GM21619 (cell line): ENCODE results near the gene ZNF592.
"Not testable (repeated sequence)": the region's sequence is repeated elsewhere in the genome, so short reads cannot be mapped to it uniquely, and the experiment has no call there.

ENCODE experiments used
- ATAC-seq: cut with Tn5 transposase; IDR thresholded peaks from one replicate; pipeline ENCODE4 v1.9.1; 2021; ENCODE audit not compliant: unreplicated experiment

Gene ZNF592

DNA sequence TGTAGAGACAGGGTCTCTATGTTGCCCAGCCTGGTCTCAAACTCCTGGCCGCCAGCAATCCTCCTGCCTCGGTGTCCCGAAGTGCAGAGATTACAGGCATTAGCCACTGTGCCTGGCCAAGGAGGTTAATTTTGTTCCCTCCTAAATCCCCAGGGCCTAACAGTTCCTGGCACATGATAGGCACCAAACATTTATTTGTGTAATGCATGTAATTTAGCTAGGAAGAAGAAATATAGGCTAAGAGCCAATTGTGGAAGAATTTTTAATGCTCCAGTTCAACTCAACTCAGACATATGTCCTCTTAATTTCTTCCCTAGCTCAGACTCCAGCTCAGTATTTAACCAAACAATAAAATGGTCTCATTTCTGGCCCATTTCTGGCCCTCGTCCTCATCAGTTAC lies 7.7 kb upstream of the ZNF592 start:
- ATAC-seq: no peak

DNA sequence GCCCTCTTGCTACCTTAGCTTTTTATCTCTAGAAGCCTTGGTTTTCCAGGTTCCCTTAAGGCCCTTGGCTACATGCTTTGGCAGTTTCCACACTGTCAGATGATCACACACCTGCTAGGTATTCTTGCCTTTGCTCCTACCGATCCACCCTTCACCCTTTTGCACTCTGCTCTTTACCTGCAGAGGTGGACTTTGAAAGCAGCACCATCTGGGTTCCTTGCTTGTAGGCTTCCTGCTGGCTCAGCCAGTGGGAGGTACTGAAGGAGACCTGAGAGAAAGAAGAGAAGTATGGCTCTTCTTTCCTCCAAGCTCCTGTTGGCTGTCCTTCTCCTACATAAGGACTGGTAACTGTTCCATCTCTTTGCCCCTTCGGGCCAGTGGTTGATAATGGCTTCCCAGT lies 7.3 kb upstream of the ZNF592 start:
- ATAC-seq: no peak

DNA sequence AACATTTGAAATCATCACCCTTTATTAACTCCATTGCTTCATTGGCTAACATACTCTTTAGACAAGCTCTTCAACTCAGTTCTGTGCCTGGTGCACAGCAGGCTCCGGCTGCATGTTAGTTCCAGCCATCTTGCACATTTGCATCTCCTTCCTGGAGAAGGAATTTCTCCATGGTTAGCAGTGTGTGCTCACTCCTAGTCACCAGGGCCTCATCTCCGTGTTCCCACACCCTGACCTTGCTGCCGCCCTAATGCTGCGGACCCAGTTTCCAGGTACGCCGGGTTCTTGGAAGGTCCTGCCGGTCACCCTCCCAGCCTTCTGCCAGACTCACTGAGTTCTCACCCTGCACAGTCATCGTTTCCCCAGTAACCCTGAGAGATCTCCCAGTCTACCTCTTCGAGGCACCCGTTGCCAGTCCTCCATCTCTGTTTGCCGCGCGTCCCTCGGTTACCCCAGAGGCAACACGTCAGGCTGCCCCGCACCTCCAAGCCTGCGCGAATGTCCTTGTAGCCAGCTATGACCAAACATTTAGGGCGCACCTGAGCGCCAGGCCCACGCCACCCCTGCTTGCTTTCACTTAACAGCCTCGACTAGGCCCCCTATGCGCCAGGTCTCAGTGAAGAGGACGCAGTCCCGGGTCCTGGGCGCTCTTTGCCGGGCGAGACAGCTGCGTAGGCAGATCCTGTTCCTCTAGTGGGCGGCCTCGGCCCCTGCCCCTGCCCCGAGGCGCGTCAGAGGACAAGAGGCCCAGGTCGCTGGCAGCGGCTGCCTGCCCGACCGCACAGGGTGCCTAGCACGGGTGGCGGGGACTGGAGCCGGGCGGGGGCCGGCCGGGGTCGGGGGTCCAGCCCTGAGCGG lies 747 bp upstream of the ZNF592 start:
- peak; percentile 42 for ATAC-seq

DNA sequence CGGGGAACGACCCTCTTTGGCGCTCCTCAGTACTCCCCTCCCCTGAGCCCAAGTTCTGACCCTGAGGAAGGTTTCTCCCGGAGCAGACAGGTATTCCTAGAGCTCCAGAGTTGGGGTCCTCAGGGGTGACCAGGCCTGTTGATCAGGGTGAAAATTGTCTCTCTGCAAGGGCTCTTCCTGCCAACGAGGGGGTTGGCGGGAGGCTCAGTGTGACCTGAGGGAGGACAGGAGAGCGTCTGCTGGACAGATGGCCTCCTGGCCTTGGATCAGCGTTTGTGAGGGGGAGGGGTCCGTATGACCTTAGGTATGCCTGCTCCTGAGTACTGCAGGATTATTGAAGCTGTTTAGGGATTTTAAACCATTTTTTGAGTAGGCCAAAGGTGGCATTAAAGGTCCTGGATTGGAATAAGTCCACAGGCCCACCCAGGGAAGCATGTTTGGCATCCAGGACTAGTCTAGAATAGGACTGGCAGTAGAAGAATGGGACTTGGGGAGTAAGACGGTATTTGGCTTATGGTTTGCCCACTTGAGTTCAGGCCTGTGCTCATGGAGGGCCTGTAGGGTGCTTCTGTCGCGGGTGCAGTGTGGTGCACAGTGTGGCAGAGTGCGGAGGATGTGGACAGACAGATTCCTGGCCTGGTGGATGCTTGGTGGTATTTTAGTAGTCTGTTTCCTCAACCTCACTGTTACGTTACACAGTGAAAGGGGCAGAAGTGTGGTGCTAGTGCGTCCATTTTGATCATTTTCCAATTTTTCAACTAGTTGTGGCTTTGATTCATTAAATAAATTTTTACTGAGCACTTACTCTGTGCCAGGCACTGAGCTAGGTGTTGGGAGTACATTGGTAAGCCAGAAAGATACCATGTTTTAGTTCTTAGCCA lies 959 bp downstream of the ZNF592 start:
- peak; percentile 7 for ATAC-seq

DNA sequence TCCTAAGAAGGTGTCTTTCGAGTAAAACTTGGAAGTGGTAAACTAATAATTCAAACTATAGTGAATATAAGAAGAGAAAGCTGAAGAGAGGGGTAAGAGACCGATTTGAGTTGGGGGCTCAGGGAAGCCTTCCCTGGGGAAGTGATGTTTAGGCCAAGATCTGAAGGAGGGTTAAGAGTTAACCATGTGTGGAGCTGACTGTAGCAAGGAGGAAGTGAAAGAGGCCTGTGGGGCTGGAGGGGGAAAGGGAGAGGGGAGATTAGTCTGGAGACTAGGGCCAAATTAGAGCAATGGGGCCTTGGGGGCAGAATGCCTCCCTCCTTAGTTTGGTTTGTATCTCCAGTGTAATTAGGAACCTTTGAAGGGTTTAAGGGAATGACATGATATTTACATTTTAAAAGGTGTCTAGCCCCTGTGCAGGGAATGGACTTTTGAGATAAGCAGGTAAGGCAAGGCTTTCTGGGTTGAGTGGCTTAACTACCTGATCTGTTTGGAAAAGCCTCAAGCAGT lies 2.2 kb downstream of the ZNF592 start:
- peak; percentile 32 for ATAC-seq

DNA sequence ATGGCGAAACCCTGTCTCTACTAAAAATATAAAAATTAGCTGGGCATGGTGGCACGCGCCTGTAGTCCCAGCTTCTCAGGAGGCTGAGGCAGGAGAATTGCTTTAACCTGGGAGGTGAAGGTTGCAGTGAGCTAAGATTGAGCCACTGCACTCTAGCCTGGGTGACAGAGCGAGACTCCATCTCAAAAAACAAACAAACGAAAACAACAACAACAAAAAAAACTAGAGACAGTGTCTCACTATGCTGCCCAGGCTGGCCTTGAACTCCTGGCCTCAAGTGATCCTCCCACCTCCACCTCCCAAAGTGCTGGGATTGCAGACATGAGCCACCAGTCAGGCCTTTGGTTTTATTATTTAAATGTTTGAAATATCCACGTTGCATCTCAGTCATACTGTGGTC lies 3.3 kb downstream of the ZNF592 start:
- ATAC-seq: not testable (repeated sequence)

DNA sequence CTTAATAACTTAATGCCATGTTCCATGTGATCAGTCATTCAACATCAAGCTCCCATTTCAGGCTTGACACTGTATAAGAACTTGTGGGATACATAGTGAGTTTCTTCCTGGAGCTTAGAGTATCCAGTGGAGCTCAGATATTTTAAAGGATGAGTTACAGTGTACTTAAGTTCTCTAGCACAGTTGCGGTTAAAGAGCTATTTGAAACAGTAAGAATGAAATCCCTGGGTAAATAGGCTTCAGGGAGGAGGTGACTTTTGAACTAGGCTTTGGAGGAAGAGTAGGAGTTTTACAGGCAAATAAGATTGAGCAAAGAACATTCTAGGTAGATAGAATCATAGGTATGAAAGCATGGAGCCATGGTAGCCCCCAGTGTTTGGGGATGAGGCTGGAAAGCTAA lies 3.8 kb downstream of the ZNF592 start:
- ATAC-seq: no peak

DNA sequence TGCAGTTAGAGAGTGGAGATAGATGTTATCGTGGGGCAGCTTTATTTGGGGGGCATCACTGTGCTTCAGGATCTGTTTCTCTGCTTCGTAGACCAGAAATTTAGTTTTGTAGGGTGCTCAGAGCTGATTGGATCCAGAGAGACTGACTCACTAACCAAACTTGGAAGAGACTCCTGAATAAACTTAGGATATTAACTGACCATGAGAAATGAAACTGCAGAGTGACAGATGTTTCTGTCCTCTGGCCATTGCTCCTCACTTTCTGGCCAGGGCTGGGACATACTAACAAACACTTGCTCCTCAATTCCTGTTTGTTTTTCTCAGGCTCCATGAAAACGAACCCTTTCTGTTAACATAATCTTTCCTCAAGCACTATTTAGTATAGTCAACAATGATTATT lies 4.3 kb downstream of the ZNF592 start:
- no peak for ATAC-seq

DNA sequence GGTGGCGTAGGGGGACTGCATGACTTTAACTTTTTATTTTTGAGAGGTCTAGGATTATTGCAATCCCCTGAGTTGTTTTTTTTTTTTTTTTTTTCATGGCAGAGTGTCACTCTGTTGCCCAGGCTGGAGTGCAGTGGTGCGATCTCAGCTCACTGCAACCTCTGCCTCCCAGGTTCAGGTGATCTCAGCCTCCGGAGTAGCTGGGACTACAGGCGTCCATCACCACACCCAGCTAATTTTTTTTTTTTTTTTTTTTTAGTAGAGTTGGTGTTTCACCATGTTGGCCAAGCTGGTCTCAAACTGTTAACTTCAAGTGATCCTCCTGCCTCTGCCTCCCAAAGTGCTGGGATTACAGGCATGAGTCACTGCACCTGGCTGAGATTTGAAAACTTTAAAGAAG lies 6.5 kb downstream of the ZNF592 start:
- not testable (repeated sequence) for ATAC-seq

DNA sequence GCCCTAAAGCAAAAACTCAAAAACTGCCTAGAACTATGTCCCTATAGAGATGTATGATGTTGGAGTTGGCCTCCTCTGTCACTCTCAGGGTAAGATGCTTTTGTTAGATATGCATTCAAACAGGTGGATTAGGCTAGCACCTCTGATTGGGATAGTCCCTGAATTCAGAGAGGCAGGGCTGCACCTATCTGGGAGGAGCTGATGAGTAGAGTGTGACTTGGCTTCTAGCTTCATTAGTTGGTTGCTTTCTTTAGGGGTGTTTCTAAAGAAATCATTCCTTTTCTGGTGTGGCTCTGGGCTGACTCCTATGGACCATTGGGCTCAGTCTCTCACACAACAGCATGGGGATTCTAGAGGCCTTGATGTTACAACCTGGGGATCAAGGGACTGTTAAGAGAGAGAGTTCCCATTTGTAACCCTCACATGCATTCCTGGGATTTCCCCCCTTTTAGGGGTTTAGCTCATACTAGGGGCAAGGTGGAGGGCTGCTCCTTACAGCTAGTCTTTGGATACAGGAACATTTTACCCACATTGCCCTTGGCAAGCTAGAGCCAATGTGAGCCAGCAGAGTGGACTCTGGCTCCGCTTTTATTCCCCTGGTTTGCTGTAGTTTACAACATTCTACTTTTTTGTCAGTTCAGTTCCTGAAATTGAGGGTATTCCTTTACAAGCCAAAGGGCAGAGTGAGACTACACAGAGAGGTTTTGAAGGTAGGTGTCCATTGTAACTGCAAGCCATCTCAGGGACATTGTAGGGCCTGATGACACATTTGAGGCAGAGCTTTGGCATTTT lies 7.5 kb downstream of the ZNF592 start:
- ATAC-seq: no peak

DNA sequence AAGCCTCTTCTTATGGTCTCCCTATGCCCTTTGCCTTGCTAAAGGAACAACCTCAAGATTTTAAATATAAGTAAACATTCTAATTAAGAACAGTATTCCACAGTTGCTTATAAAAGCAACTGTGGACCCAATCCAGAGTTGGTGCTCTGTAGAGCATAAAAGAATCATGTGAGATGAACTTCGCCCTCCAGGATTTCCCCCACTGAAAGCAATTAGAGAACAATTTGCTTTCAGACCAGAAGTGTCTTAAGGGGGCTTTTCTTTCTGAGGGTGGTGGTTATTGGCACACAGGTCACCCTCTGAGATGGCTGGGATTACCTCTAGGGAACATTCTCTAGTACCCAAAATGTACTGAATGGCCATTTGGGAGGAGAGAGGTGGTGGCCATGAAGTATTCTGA lies 10.6 kb downstream of the ZNF592 start:
- no peak for ATAC-seq

DNA sequence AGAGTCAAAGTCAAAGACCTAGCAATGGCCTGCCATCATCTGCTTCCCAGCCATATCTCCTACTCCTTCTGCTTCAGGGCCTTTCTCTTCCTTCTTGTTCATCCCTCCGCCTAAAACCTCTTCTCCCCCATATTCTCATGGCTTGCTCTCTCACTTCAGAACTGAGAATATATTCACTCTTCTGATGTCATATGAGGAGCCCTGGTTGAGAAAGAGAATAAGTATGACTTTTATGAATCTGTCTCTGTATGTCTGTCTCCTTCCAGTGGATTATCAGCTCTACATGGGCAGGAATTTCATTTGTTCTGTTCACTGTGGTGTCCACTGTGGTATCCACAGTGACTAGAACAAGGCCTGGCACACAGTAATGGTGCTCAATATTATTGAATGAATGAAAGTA lies 11.8 kb downstream of the ZNF592 start:
- ATAC-seq: no peak

DNA sequence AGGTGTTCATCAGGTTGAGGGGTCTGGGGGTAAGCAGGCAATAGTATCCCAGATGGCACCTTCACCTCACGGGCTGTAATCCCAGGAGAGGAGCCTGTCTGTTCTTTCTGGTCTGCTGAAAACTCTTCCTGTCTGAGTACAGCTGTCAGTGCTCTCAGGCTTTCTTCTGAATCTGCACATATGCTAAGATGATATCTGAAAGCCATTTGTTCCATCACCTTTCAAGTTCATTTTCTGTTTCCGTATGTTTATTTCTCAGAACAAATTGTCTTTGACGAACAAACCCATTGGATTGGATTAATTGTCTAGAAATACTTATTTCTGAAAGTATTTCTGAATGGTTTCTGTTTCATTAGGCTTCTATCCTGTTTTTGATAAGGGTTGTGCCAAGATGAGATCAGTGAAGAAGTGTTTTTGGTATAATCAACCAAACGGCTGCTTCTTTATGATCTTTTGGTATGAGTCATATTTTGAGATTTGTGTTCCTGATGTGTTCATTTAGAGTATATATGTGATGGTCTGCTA lies 13.3 kb downstream of the ZNF592 start:
- ATAC-seq: peak; percentile 75

DNA sequence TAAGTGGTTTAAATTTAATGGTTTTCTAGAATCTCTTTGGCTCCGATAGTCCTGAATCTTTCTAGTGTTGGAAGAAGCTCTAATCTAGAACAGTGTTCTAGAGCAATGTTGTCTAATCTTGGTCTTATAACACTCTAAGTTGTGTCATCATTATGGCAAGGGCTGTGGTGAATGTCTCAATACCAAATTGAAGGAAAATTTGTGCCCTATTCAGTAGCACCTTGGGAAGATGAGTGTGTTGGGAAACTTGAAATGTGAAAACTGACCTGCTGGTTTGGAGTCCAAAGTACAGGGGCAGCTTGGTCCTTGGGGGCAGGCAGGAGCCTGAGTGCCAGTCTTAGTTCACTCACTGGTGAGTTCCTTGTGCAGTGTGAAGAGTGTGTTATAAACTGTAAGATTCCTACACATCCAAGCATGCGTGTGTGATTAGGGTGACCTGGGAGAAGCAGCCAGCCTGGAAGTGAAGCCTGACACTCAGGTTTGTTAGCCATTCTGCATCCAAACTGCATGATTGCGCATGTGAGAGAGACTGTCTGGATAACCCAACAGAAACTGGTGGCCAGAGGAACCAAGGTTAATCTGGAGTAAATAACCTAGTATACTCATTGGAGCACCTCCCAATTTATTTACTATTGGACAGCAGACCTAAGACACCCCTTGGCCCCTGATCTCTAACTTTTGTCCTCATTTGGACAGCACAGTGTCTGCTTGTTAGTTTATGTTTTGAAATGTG lies 14.6 kb downstream of the ZNF592 start:
- ATAC-seq: no peak

DNA sequence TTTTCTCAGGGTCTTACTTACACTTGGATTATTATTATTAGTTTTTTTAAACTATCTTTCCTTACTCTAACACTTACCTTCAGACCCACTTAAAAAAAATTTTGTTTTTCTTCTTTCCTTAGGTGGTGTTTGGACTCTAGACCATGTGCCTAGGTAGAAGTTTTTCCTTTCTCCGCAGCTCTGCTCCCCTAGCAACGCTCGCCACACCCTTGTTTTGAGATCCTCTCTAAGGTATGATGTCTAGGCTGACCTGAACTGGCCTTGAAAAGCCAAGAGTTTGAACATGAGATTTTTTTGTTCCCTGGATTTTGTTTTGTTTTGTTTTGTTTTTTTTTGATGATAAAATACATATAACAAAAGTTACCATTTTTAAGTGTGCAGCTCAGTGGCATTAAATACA lies 16.2 kb downstream of the ZNF592 start:
- ATAC-seq: no peak

DNA sequence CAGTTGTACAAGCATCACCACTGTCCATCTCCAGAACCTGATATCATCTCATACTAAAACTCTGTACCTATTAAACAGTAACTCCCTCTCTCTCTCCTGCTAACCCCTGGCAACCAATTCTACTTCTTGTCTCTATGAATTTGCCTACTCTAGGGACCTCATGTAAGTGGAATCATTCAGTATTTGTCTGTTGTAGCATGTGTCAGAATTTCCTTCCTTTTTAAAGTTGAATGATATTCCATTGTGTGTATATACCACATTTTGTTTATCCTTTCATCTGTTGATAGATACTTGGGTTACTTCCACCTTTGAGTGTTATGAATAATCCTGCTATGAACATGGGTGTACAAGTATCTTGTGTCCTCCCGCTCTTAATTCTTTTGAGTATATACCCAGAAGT lies 16.6 kb downstream of the ZNF592 start:
- ATAC-seq: no peak

DNA sequence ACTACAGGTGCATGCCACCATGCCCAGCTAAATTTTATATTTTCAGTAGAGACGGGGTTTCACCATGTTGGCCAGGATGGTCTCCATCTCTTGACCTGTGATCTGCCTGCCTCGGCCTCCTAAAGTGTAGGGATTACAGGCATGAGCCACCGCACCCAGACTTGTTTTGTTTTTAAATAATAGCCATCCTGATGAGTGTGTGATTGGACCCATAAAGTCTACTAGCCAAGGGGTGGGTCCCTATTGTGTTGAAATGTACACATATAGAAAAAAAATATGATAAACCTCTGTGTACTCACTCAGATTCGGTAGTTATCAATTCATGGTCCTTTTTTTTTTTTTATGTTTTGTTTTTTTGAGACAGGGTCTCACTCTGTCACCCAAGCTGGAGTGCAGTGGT lies 17.3 kb downstream of the ZNF592 start:
- no peak for ATAC-seq

DNA sequence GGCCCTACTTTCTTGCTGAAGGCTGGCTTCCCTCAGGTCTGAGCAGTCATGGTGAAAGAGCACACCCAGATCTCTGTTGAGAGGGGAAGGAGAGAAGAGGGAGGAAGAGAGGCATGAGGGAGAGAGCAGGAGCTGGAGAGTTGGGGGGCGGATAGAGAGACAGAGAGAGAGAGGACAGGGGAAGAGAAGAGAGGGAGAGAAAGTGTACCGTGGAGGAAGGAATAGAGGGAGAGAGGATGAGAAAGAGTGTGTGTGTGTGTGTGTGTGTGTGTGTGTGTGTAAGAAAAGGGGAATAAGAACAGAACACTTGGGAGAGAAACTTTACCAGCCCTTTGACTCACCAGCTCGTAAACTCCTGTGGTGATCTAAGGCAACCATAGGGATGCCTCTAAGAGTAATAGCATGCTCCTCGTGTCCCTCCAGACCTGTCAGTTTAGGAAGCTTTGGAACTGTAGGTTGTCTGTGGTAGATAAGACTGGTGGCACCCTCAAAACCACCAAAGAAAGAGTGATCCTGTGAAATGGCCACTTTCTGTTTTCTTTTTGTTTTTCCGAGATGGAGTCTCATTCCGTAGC lies 18.2 kb downstream of the ZNF592 start:
- ATAC-seq: no peak

DNA sequence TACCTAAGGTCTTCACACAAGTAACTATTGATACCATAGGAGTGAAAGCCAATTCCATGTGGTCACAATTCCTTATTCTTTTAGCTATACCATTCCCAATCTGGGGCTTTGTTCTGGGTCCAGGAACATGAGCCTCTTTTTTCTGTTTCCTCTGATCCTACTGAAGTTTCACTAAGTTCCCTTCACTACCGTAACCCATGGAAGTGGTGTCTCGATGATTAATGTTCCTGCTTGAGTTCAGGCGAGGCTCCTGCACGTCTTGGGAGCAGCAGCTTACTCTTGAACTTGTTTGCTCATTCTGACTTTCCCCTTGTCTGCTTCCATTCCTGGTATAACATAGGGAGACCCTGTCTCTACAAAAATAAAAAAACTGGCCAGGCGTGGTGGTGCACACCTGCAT lies 23.6 kb downstream of the ZNF592 start:
- ATAC-seq: no peak

DNA sequence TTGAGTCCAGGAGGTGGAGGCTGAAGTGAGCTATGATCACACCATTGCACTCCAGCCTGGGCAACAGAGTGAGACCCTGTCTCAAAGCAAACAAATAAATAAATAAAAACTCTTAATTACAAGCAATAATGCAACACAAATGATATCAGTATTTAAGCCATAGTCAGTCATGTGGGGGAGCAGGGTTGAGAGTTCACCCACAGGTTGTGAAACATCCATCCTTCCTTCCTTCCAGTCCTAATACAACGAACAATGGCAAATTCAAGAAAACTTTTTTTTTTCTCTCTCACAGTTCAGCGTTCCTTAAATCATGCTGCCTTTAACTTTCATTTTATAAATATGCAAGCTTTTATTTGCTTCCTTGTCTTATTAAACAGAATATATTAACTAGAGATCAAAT lies 24.1 kb downstream of the ZNF592 start:
- no peak for ATAC-seq
